Thoracic aorta (tissue), 2 donors: ENCODE data around the gene ZNF398. TPM values are rescaled to one million over a fixed set of nuclear protein-coding genes. Genes with fewer than 3 reads are reported as not detected.

Experiments
- ATAC-seq: fragments of 150-250 bp; one replicate; pipeline ENCODE4 v1.8.0; 2017; ENCODE audit warnings: low read depth; ENCODE audit not compliant: insufficient number of reproducible peaks, low FRiP score
- DNase-seq: peaks from one replicate; pipeline ENCODE4 v3.0.0-alpha.2; 2020; ENCODE audit warnings: low spot score
- H3K27ac ChIP-seq, 2 donors: fragments of 200-600 bp; sonication (generic); 1 replicate in 1 of 2; 2 replicates in 1 of 2; pipeline ENCODE4 v1.5.1; 2016; ENCODE audit warnings: mild to moderate bottlenecking in 2 of 2, moderate library complexity in 2 of 2
- H3K27me3 ChIP-seq: fragments of 200-600 bp; sonication (generic); replicated peaks from 2 replicates; pipeline ENCODE4 v1.6.0; 2016; ENCODE audit warnings: mild to moderate bottlenecking; ENCODE audit not compliant: insufficient read depth
- H3K36me3 ChIP-seq: fragments of 200-600 bp; sonication (generic); one replicate; pipeline ENCODE4 v1.5.1; 2016
- H3K4me1 ChIP-seq, 2 donors: fragments of 200-600 bp; sonication (generic); 1 replicate in 1 of 2; 2 replicates in 1 of 2; pipeline versions ENCODE4 v1.5.1 to v1.6.0; 2016; ENCODE audit warnings: low read depth in 2 of 2, mild to moderate bottlenecking in 1 of 2; ENCODE audit not compliant: control insufficient read depth in 1 of 2
- H3K4me3 ChIP-seq: fragments of 200-600 bp; sonication (generic); 2 replicates; pipeline ENCODE4 v1.5.1; 2016; ENCODE audit warnings: mild to moderate bottlenecking
- H3K9me3 ChIP-seq: fragments of 200-600 bp; sonication (generic); 2 replicates; pipeline ENCODE4 v1.5.1; 2016
- CTCF ChIP-seq: fragments of 200-600 bp; sonication (generic); IDR thresholded peaks from one replicate; pipeline ENCODE4 v1.5.1; 2019; ENCODE audit warnings: antibody characterized with exemption
- total RNA-seq, 2 donors: library from RNA; depleted of rRNA; stranded (reverse); fragments of >200 nt; gene quantifications; one replicate each; pipeline versions ENCODE4 v1.1.0 to v1.2.3, GENCODE V29; 2016

The ZNF398 gene
- total RNA-seq, 2 donors from 2014 or later, result 16.2 to 31.5 TPM

DNA sequence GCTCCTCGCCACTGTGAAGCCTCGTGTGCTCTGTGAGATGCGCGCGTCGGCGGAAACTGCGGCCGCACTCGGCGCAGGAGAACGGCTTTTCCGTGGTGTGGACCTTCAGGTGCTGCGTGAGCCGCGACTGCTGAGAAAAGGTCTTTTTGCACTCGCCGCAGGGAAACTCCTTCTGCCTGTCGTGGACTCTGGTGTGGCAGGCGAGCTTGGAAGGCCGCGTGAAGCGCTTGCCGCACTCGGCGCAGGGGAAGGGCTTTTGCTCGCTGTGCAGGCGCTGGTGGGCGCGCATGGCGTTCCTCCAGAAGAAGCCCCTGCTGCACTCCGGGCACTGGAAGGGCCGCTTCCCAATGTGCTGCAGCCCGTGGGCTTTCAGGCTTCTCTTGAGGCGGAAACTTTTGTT, 43.0 kb upstream of the ZNF398 start:
- no peaks in the 10 kb centered on the region for H3K4me1 ChIP-seq
- H3K27ac ChIP-seq, result no peak overlapping the region
- peaks cover 9% of the 10 kb centered on the region for H3K36me3 ChIP-seq
- TF ChIP-seq CTCF, result no peak
- H3K4me3 ChIP-seq, result no peak overlapping the region
- no peaks in the 10 kb centered on the region for H3K9me3 ChIP-seq
- no peaks in the 10 kb centered on the region for H3K27me3 ChIP-seq
- DNase-seq, result no peak
- no peak for ATAC-seq

DNA sequence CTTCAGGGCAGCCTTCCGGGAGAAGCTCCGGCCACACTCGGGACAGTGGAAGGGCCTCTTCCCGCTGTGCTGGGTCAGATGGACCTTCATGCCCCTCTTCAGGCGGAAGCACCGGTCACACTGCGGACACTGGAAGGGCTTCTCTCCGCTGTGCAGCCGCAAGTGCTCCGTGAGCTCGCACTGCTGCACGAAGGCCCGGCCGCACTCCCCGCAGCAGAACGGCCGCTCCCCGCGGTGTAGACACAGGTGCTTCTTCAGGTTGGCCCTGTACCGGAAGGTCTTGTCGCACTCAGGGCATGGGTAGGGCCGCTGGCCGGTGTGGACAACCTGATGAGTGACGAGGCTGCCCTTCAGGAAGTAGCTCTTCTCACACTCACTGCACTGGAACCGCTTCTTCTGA, 42.5 kb upstream of the ZNF398 start:
- no peak for TF ChIP-seq CTCF
- H3K27me3 ChIP-seq, result no peaks in the 10 kb centered on the region
- H3K27ac ChIP-seq, result no peak overlapping the region
- no peak overlapping the region for H3K4me3 ChIP-seq
- no peaks in the 10 kb centered on the region for H3K4me1 ChIP-seq
- H3K9me3 ChIP-seq, result no peaks in the 10 kb centered on the region
- ATAC-seq (no peak), DNase-seq (no peak)
- peaks cover 9% of the 10 kb centered on the region for H3K36me3 ChIP-seq

DNA sequence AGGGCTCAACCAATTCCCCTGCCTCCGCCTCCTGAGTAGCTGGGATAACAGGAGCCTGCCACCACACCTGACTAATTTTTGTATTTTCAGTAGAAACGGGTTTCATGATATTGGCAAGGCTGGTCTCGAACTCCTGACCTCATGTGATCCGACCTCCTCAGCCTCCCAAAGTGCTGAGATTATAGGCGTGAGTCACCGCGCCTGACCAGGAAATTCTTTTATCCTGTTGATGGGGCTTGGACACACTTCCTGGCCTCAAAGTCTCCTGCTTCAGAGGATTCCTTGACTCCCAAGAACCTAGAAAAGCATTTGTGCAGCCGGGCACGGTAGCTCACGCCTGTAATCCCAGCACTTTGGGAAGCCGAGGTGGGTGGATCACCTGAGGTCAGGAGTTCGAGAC, 37.3 kb upstream of the ZNF398 start:
- no peak for TF ChIP-seq CTCF
- Histone ChIP-seq H3K36me3 (no peaks in the 10 kb centered on the region), H3K27me3 (no peaks in the 10 kb centered on the region), H3K4me1 (no peaks in the 10 kb centered on the region), H3K27ac (no peak overlapping the region), H3K4me3 (no peak overlapping the region), H3K9me3 (no peaks in the 10 kb centered on the region)
- ATAC-seq (no peak), DNase-seq (no peak)

DNA sequence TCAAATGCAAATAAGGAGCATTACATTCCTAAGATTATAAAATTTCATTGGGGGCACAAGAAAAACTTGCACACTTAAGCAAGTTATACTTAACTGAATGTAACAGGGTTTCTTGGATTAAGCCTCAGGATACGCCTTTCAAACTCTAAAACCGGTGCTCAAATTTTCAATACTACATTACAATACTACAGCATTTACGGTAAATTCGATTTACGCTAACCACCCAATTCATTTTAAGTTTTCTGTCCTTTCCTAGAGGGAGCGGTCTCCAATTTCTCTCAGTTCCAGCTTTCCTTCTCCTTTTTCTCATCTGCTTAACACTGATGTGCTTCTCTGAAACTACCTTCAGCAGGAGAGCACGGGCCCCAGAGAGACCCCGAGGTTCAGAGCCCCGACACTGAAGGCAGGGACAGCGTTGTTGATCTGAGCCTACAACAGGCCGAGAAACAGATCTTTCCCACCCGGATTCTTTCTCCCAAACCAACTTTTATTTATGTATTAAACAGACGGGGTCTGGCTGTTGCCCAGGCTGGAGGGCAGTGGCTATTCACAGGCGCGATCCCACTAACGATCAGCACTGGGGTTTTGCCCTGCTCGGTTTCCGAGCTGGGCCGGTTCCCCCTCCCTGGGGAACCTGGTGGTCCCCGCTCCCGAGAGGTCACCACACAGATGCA, 21.9 kb upstream of the ZNF398 start:
- no peak for TF ChIP-seq CTCF
- no peaks in the 10 kb centered on the region for H3K36me3 ChIP-seq
- H3K9me3 ChIP-seq, result no peaks in the 10 kb centered on the region
- no peaks in the 10 kb centered on the region for H3K27me3 ChIP-seq
- ATAC-seq, result no peak
- peak overlapping the region; percentile 95 for H3K4me3 ChIP-seq
- DNase-seq, result no peak
- peak overlapping the region; percentile 96 to 98 for H3K27ac ChIP-seq
- peaks cover 7 to 15% of the 10 kb centered on the region in 2 donors for H3K4me1 ChIP-seq

DNA sequence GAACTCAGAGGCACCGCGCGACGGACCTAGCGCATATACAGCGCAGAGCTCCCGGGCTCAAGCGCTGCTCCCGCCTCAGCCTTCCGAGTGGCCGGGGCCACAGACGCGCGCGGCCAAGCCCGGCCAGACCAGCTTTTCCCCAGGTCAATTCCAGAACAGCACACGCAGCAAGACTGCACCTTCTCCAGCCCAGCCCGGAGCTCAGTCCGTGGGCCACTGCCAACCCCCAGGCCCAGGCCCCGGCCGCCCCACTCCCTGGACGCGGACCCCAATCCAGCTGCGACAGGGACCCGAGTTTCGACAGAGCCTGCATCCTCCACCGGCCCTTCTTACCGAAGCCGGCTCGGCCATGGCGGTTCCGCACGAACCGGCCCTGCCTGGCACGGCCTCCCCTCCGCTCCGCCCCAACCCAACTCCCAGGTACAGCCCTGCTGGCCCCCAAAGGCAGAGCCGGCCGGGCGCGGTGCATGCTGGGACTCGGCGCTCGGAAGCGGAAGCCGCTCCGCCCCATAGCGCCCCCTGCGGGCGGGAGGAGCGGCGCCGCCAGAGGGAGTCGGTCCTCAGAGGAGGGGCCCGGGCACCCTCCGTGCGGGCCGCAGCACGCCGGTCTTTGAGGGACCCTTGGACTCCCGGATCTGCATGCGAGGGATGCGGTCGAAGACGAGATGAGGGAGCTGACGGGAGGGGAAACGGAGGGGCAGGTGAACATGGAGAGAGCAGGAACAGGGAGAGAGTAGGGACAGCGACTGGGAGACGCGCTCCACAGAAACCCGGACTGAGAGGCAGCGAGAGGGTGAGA, 21.2 kb upstream of the ZNF398 start, which contains the start of gene ZNF425:
TSS of gene ZNF425 (minus strand) at position 462 of the 799 bp plus-strand sequence. CDS start at position 351, 111 bp downstream.
- ATAC-seq (peak; percentile 85), DNase-seq (peak; percentile 57)
- Histone ChIP-seq H3K36me3 (no peaks in the 10 kb centered on the region), H3K4me1 (peaks cover 7 to 15% of the 10 kb centered on the region in 2 donors), H3K27ac (peak within 1 kb of the TSS; percentile 96 to 98), H3K27me3 (no peaks in the 10 kb centered on the region), H3K4me3 (peak within 1 kb of the TSS; percentile 95), H3K9me3 (no peaks in the 10 kb centered on the region)
- TF ChIP-seq CTCF, result peak; percentile 97
